SK-N-SH (cell line): ENCODE results near the gene XXYLT1. TPM values are rescaled to one million over a fixed set of nuclear protein-coding genes. Genes with fewer than 3 reads are reported as not detected.

Experiments used
- CTCF ChIA-PET: fragments of 300-600, 350-600 bp; formaldehyde crosslinking; extraction: SDS; loops from one replicate; lab custom pipeline; 2021; lab: Yijun Ruan, JAX
- POLR2A ChIA-PET: fragments of 350-600 bp; sonication (Branson Sonifier 250); formaldehyde crosslinking; extraction: SDS; loops from one replicate; lab custom pipeline; 2020; ENCODE audit warnings: antibody characterized with exemption, inconsistent platforms; lab: Yijun Ruan, JAX
- DNase-seq: peaks from one replicate; pipeline ENCODE4 v3.0.0; 2012
- H2AFZ ChIP-seq: fragments of 200-600 bp; sonication (generic); 2 replicates; pipeline ENCODE4 v1.8.1; 2016; ENCODE audit warnings: antibody characterized with exemption, mild to moderate bottlenecking, low read depth
- H3F3A ChIP-seq: fragments of 200-600 bp; sonication (generic); replicated peaks from 2 replicates; pipeline ENCODE3; 2016; ENCODE audit warnings: antibody characterized with exemption, mild to moderate bottlenecking; ENCODE audit not compliant: insufficient read depth
- H3K27ac ChIP-seq, 2 experiments: fragments of 200-500 bp in 1 of 2; fragments of 200-600 bp in 1 of 2; sonication (Bioruptor generic) in 1 of 2; sonication (generic), shearing (Covaris generic) in 1 of 2; 2 replicates each; pipeline versions ENCODE4 v1.5.1 to v1.6.1; 2014 to 2016; ENCODE audit warnings: low read depth in 2 of 2, inconsistent platforms in 1 of 2, low read length in 1 of 2, mild to moderate bottlenecking in 1 of 2, mixed read lengths in 1 of 2
- H3K27me3 ChIP-seq: fragments of 200-600 bp; sonication (generic), shearing (Covaris generic); 2 replicates; pipeline ENCODE4 v1.6.1; 2016; ENCODE audit warnings: mixed run types; ENCODE audit not compliant: insufficient read depth
- H3K36me3 ChIP-seq, 2 experiments: fragments of 200-500 bp in 1 of 2; fragments of 200-600 bp in 1 of 2; sonication (Bioruptor generic) in 1 of 2; sonication (generic) in 1 of 2; replicated peaks in 1 of 2; 2 replicates each; pipeline versions ENCODE3 to v1.5.1; 2014 to 2016; ENCODE audit warnings: low read length in 1 of 2, mild to moderate bottlenecking in 1 of 2; ENCODE audit not compliant: insufficient read depth in 2 of 2, control insufficient read depth in 1 of 2
- H3K4me1 ChIP-seq, 2 experiments: fragments of 200-500 bp in 1 of 2; fragments of 200-600 bp in 1 of 2; sonication (Bioruptor generic) in 1 of 2; sonication (generic), shearing (Covaris generic) in 1 of 2; 2 replicates each; pipeline versions ENCODE4 v1.5.1 to v1.6.1; 2014 to 2016; ENCODE audit warnings: low read depth in 1 of 2, low read length in 1 of 2, mixed run types in 1 of 2; ENCODE audit not compliant: insufficient read depth in 2 of 2, control insufficient read depth in 1 of 2
- H3K4me2 ChIP-seq: fragments of 200-600 bp; sonication (generic), shearing (Covaris generic); 2 replicates; pipeline ENCODE4 v1.6.1; 2017; ENCODE audit warnings: mixed run types
- H3K4me3 ChIP-seq, 2 experiments: fragments of 200-500 bp in 1 of 2; fragments of 200-600 bp in 1 of 2; sonication (Bioruptor generic) in 1 of 2; sonication (generic), shearing (Covaris generic) in 1 of 2; 2 replicates each; pipeline versions ENCODE4 v1.5.1 to v1.8.1; 2014 to 2016; ENCODE audit warnings: low read depth in 2 of 2, inconsistent platforms in 1 of 2, low read length in 1 of 2, mild to moderate bottlenecking in 1 of 2, mixed read lengths in 1 of 2, moderate library complexity in 1 of 2
- H3K79me2 ChIP-seq: fragments of 200-600 bp; sonication (generic); 2 replicates; pipeline ENCODE4 v1.8.1; 2017; ENCODE audit warnings: mild to moderate bottlenecking; ENCODE audit not compliant: insufficient read depth
- H3K9ac ChIP-seq: fragments of 200-600 bp; sonication (generic); 2 replicates; pipeline ENCODE4 v1.6.1; 2017; ENCODE audit warnings: mixed run types
- H3K9me2 ChIP-seq: fragments of 200-600 bp; sonication (generic); 2 replicates; pipeline ENCODE4 v1.6.1; 2017; ENCODE audit warnings: mixed run types
- H3K9me3 ChIP-seq: fragments of 200-600 bp; sonication (generic); 2 replicates; pipeline ENCODE4 v1.6.1; 2017; ENCODE audit warnings: mixed run types, mild to moderate bottlenecking, moderate library complexity
- H4K20me1 ChIP-seq: fragments of 200-600 bp; sonication (generic); 2 replicates; pipeline ENCODE4 v1.6.1; 2017; ENCODE audit warnings: mild to moderate bottlenecking, mixed run types; ENCODE audit not compliant: insufficient read depth
- CHD2 ChIP-seq: fragments of 150-350 bp; IDR thresholded peaks from 2 replicates; pipeline ENCODE4 v1.6.1; 2018; ENCODE audit warnings: low read length; ENCODE audit not compliant: partially characterized antibody
- FOSL2 ChIP-seq: IDR thresholded peaks from 2 replicates; pipeline ENCODE4 v1.4.0; 2012; ENCODE audit warnings: low read depth, mild to moderate bottlenecking, moderate library complexity, borderline replicate concordance
- FOXM1 ChIP-seq: IDR thresholded peaks from 2 replicates; pipeline ENCODE4 v1.4.0; 2012; ENCODE audit warnings: low read depth, mild to moderate bottlenecking
- GABPA ChIP-seq: IDR thresholded peaks from 2 replicates; pipeline ENCODE4 v1.4.0; 2012; ENCODE audit warnings: low read depth, mild to moderate bottlenecking
- JUND ChIP-seq: IDR thresholded peaks from 2 replicates; pipeline ENCODE4 v1.4.0; 2012
- MXI1 ChIP-seq: IDR thresholded peaks from 2 replicates; pipeline ENCODE4 v1.6.1; 2012; ENCODE audit warnings: mild to moderate bottlenecking, low read depth, low read length, improper control_type of control experiment
- POLR2AphosphoS5 ChIP-seq: IDR thresholded peaks from 2 replicates; pipeline ENCODE4 v1.6.1; 2012; ENCODE audit warnings: low read depth, low read length
- RAD21 ChIP-seq: IDR thresholded peaks from 2 replicates; pipeline ENCODE4 v1.6.1; 2012; ENCODE audit warnings: mild to moderate bottlenecking, low read length
- RFX5 ChIP-seq: IDR thresholded peaks from 2 replicates; pipeline ENCODE4 v1.6.1; 2012; ENCODE audit warnings: mild to moderate bottlenecking, improper control_type of control experiment, low read length
- SIN3A ChIP-seq: IDR thresholded peaks from 2 replicates; pipeline ENCODE4 v1.6.1; 2012; ENCODE audit warnings: low read depth, mild to moderate bottlenecking, low read length, moderate library complexity, borderline replicate concordance
- SMC3 ChIP-seq: IDR thresholded peaks from 2 replicates; pipeline ENCODE4 v1.6.1; 2012; ENCODE audit warnings: low read depth, low read length, improper control_type of control experiment
- TAF1 ChIP-seq: IDR thresholded peaks from 2 replicates; pipeline ENCODE4 v1.6.1; 2012; ENCODE audit warnings: low read depth, mild to moderate bottlenecking, low read length, moderate library complexity, borderline replicate concordance
- TCF12 ChIP-seq: IDR thresholded peaks from 2 replicates; pipeline ENCODE4 v1.4.0; 2012
- TEAD4 ChIP-seq: IDR thresholded peaks from 2 replicates; pipeline ENCODE4 v1.4.0; 2012; ENCODE audit warnings: mild to moderate bottlenecking, borderline replicate concordance; ENCODE audit not compliant: insufficient read depth
- WGBS: methylation state at CpG from one replicate; pipeline ENCODE4 v1.1.6; 2017; ENCODE audit warnings: low lambda C conversion rate; 5-methylcytosine and 5-hydroxymethylcytosine counted together
- polyA plus RNA-seq, 3 experiments: library from polyadenylated mRNA; depleted of rRNA; stranded (reverse); fragments of >200 nt; gene quantifications; 2 replicates each; pipeline ENCODE4 v1.2.3, GENCODE V29; 2012
- TF ChIP-seq, protein P1 (sequence below): fragments of 200-600 bp; sonication (generic); IDR thresholded peaks from 2 replicates; pipeline ENCODE4 v1.6.1; 2017; ENCODE audit warnings: antibody characterized with exemption, mild to moderate bottlenecking, moderate library complexity
- TF ChIP-seq, protein P2 (sequence below): fragments of 150-350 bp; IDR thresholded peaks from 2 replicates; pipeline ENCODE4 v1.6.1; 2016; ENCODE audit warnings: mild to moderate bottlenecking, low read depth, low read length
- TF ChIP-seq, protein P3 (sequence below): IDR thresholded peaks from 2 replicates; pipeline ENCODE4 v1.4.0; 2012; ENCODE audit warnings: low read depth
- TF ChIP-seq, protein P4 (sequence below): IDR thresholded peaks from 2 replicates; pipeline ENCODE4 v1.4.0; 2012; ENCODE audit warnings: low read depth, borderline replicate concordance

Gene XXYLT1
- polyA plus RNA-seq, 1 of the 3 experiments (the other 2 are of a cell fraction) = 22.6 TPM

DNA sequence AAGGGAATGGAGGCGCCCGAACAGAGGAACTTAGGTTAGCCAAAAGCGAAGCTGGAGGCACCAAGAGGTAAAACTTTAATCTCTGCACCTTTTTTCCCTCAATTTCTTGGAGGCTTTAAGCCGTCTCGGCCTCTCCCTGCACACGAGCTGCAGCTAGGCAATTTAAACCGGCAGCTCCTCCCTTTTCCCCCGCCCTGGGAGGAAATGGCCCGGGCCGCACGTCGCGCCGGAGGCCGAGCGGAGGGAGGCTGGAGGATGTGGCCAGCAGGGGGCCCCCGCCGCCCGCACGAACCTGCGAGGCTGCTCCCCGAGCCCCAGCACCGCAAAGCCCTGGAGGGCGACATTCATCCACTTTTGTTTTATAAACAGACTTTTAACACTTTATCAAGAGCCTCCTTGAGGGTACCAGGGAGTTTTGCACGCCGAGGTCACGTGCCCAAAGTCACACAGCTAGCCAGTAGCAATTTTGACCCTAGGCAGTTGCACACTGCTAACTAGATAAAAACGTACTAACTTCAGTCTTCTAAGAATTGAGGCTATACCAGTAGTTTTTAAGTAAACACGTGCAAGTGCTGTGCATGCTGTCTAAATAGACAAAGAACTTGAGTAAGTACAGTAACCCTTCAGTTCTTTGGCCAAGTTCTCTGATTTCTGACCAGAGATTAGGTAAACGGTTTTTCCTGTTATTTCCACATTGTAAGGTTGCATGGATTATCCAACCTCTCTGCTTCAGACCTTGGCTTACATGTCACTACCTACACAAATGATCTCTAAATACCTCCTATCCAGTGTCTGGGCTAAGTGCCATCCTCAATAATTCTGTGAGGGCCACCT lies 668 bp upstream of the XXYLT1 start:
- Histone ChIP-seq H3K36me3 (peaks cover 13 to 15% of the 10 kb centered on the region in 2 experiments), H3K9ac (peak overlapping the region; percentile 73), H3K9me2 (no peaks in the 10 kb centered on the region), H3K4me1 (peaks cover 0 to 22% of the 10 kb centered on the region in 2 experiments; a peak in 2 of 4 replicates), H3F3A (peaks cover 10% of the 10 kb centered on the region), H3K4me2 (peak overlapping the region; percentile 99), H3K27me3 (no peaks in the 10 kb centered on the region), H3K27ac (peak overlapping the region; percentile 82 to 94), H2AFZ (peak overlapping the region; percentile 96), H3K9me3 (no peaks in the 10 kb centered on the region), H3K79me2 (peaks cover 30% of the 10 kb centered on the region), H4K20me1 (peaks cover 6% of the 10 kb centered on the region; the same call in 1 of the 2 replicates), H3K4me3 (peak overlapping the region; percentile 84 to 86)
- no peak for TF ChIP-seq FOSL2
- peak; percentile 11; the same call in 1 of the 2 replicates for TF ChIP-seq TEAD4
- peak; percentile 94 for TF ChIP-seq RAD21
- peak; percentile 40 for TF ChIP-seq CHD2
- 0 out of 2 replicates have a peak, but pooled peaks have one; percentile 14 for TF ChIP-seq FOXM1
- peak; percentile 83 for TF ChIP-seq MXI1
- TF ChIP-seq RFX5 = no peak
- no peak for TF ChIP-seq TAF1
- TF ChIP-seq, protein P1, sequence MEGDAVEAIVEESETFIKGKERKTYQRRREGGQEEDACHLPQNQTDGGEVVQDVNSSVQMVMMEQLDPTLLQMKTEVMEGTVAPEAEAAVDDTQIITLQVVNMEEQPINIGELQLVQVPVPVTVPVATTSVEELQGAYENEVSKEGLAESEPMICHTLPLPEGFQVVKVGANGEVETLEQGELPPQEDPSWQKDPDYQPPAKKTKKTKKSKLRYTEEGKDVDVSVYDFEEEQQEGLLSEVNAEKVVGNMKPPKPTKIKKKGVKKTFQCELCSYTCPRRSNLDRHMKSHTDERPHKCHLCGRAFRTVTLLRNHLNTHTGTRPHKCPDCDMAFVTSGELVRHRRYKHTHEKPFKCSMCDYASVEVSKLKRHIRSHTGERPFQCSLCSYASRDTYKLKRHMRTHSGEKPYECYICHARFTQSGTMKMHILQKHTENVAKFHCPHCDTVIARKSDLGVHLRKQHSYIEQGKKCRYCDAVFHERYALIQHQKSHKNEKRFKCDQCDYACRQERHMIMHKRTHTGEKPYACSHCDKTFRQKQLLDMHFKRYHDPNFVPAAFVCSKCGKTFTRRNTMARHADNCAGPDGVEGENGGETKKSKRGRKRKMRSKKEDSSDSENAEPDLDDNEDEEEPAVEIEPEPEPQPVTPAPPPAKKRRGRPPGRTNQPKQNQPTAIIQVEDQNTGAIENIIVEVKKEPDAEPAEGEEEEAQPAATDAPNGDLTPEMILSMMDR = peak; percentile 96
- TF ChIP-seq, protein P2, sequence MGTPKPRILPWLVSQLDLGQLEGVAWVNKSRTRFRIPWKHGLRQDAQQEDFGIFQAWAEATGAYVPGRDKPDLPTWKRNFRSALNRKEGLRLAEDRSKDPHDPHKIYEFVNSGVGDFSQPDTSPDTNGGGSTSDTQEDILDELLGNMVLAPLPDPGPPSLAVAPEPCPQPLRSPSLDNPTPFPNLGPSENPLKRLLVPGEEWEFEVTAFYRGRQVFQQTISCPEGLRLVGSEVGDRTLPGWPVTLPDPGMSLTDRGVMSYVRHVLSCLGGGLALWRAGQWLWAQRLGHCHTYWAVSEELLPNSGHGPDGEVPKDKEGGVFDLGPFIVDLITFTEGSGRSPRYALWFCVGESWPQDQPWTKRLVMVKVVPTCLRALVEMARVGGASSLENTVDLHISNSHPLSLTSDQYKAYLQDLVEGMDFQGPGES = no peak
- TF ChIP-seq, protein P3, sequence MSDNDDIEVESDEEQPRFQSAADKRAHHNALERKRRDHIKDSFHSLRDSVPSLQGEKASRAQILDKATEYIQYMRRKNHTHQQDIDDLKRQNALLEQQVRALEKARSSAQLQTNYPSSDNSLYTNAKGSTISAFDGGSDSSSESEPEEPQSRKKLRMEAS = peak; percentile 65
- peak; percentile 22 for TF ChIP-seq SIN3A
- TF ChIP-seq JUND = no peak
- TF ChIP-seq GABPA = peak; percentile 42; the same call in 1 of the 2 replicates
- no peak for TF ChIP-seq TCF12
- TF ChIP-seq SMC3 = peak; percentile 96
- no peak; the same call in 1 of the 2 replicates for TF ChIP-seq POLR2AphosphoS5
- TF ChIP-seq, protein P4, sequence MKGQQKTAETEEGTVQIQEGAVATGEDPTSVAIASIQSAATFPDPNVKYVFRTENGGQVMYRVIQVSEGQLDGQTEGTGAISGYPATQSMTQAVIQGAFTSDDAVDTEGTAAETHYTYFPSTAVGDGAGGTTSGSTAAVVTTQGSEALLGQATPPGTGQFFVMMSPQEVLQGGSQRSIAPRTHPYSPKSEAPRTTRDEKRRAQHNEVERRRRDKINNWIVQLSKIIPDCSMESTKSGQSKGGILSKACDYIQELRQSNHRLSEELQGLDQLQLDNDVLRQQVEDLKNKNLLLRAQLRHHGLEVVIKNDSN = peak; percentile 85
- ChIA-PET CTCF (interaction anchor here (0.6 to 5.9 kb wide), 78 partner anchors 9 to 1437 kb away, joined by 3 to 216 read pairs (median 4); partner anchors contain the start of genes ACAP2, FAM43A, LSG1 and PPP1R2), POLR2A (interaction anchor here (0.9 to 2.9 kb wide), 4 partner anchors 171 to 585 kb away, joined by 3 to 10 read pairs (median 8); partner anchors contain the start of genes ACAP2 and PPP1R2)
- DNase-seq = peak; percentile 91
- WGBS = 4% methylated on average over 29 of the region's 30 CpGs
